HL-60 (cell line): ENCODE measurements around the gene MTIF2.

ENCODE experiments used
- POLR2AphosphoS5 ChIP-seq: IDR thresholded peaks from 2 replicates; pipeline ENCODE4 v1.6.1; 2012; ENCODE audit warnings: low read depth
- REST ChIP-seq: IDR thresholded peaks from 2 replicates; pipeline ENCODE4 v1.6.1; 2012; ENCODE audit warnings: low read depth; ENCODE audit not compliant: insufficient replicate concordance
- SPI1 ChIP-seq: IDR thresholded peaks from 2 replicates; pipeline ENCODE4 v1.6.1; 2012; ENCODE audit warnings: low read depth, mild to moderate bottlenecking, borderline replicate concordance
- TF ChIP-seq, protein P1 (sequence below): IDR thresholded peaks from one replicate; pipeline ENCODE4 v1.5.1; 2011; ENCODE audit warnings: low read length, control low read depth, inconsistent platforms; ENCODE audit not compliant: insufficient read depth

GRCh38 chr2:55247025-55247424 is 22.0 kb downstream of the MTIF2 start:
- TF ChIP-seq REST (no peak), POLR2AphosphoS5 (no peak), SPI1 (no peak)
- TF ChIP-seq, protein P1, sequence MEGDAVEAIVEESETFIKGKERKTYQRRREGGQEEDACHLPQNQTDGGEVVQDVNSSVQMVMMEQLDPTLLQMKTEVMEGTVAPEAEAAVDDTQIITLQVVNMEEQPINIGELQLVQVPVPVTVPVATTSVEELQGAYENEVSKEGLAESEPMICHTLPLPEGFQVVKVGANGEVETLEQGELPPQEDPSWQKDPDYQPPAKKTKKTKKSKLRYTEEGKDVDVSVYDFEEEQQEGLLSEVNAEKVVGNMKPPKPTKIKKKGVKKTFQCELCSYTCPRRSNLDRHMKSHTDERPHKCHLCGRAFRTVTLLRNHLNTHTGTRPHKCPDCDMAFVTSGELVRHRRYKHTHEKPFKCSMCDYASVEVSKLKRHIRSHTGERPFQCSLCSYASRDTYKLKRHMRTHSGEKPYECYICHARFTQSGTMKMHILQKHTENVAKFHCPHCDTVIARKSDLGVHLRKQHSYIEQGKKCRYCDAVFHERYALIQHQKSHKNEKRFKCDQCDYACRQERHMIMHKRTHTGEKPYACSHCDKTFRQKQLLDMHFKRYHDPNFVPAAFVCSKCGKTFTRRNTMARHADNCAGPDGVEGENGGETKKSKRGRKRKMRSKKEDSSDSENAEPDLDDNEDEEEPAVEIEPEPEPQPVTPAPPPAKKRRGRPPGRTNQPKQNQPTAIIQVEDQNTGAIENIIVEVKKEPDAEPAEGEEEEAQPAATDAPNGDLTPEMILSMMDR = no peak
